SH-SY5Y (cell line): ENCODE measurements around the gene WNT3.

ENCODE experiments used
- GATA2 ChIP-seq: IDR thresholded peaks from 2 replicates; pipeline ENCODE4 v1.6.1; 2011; ENCODE audit warnings: mild to moderate bottlenecking, low read depth, low read length
- GATA3 ChIP-seq: IDR thresholded peaks from 2 replicates; pipeline ENCODE4 v1.6.1; 2011; ENCODE audit warnings: low read depth, mild to moderate bottlenecking, low read length, moderate library complexity

GRCh38 chr17:46819906-46820351, 1.4 kb upstream of the WNT3 start:
- TF ChIP-seq GATA2: no peak
- no peak for TF ChIP-seq GATA3
